OCI-LY1 (cell line): ENCODE measurements around the gene RAD51B.

Experiments used
- H2AFZ ChIP-seq: fragments of 200-600 bp; sonication (generic), shearing (Covaris generic); 2 replicates; pipeline ENCODE4 v1.6.0; 2014; ENCODE audit warnings: antibody characterized with exemption, mild to moderate bottlenecking, low read length
- H3F3A ChIP-seq: fragments of 200-600 bp; sonication (generic), shearing (Covaris generic); 2 replicates; pipeline ENCODE4 v1.6.0; 2014; ENCODE audit warnings: mild to moderate bottlenecking, antibody characterized with exemption, low read length, moderate library complexity; ENCODE audit not compliant: insufficient read depth
- H3K27ac ChIP-seq: fragments of 200-600 bp; sonication (generic); 2 replicates; pipeline ENCODE4 v1.5.1; 2014; ENCODE audit warnings: low read length, mixed run types, mild to moderate bottlenecking, low read depth; ENCODE audit not compliant: poor library complexity, severe bottlenecking
- H3K27me3 ChIP-seq: fragments of 200-600 bp; sonication (generic); 2 replicates; pipeline ENCODE4 v1.6.0; 2014; ENCODE audit warnings: antibody characterized with exemption, mild to moderate bottlenecking, low read length, moderate library complexity; ENCODE audit not compliant: insufficient read depth
- H3K36me3 ChIP-seq: fragments of 200-600 bp; sonication (generic); 2 replicates; pipeline ENCODE4 v1.6.1; 2014; ENCODE audit warnings: mild to moderate bottlenecking, antibody characterized with exemption, low read length, moderate library complexity, mixed read lengths; ENCODE audit not compliant: insufficient read depth
- H3K4me1 ChIP-seq: fragments of 200-600 bp; sonication (generic); 2 replicates; pipeline ENCODE4 v1.5.1; 2014; ENCODE audit warnings: mild to moderate bottlenecking, low read length, moderate library complexity; ENCODE audit not compliant: insufficient read depth, severe bottlenecking
- H3K4me2 ChIP-seq: fragments of 200-600 bp; sonication (generic), shearing (Covaris generic); 2 replicates; pipeline ENCODE4 v1.6.1; 2014; ENCODE audit warnings: low read length
- H3K4me3 ChIP-seq: fragments of 200-600 bp; sonication (generic); 2 replicates; pipeline ENCODE4 v1.5.1; 2014; ENCODE audit warnings: low read length, low read depth, mild to moderate bottlenecking, mixed read lengths; ENCODE audit not compliant: poor library complexity, severe bottlenecking
- H3K79me2 ChIP-seq: fragments of 200-600 bp; shearing (Covaris generic); 2 replicates; pipeline ENCODE4 v1.6.1; 2016; ENCODE audit warnings: mixed run types, low read length, mixed read lengths; ENCODE audit not compliant: insufficient read depth
- H3K9ac ChIP-seq: fragments of 200-600 bp; sonication (generic), shearing (Covaris generic); 2 replicates; pipeline ENCODE4 v1.6.1; 2014; ENCODE audit warnings: mild to moderate bottlenecking, low read length, mixed read lengths
- H3K9me2 ChIP-seq: fragments of 200-600 bp; sonication (generic), shearing (Covaris generic); 2 replicates; pipeline ENCODE4 v1.6.1; 2014; ENCODE audit warnings: low read depth, mild to moderate bottlenecking, low read length, mixed read lengths
- H3K9me3 ChIP-seq: fragments of 200-600 bp; shearing (Covaris generic); 2 replicates; pipeline ENCODE4 v1.6.1; 2014; ENCODE audit warnings: low read length, mixed read lengths
- H4K20me1 ChIP-seq: fragments of 200-600 bp; sonication (generic), shearing (Covaris generic); 2 replicates; pipeline ENCODE4 v1.6.0; 2016; ENCODE audit warnings: mild to moderate bottlenecking, low read length; ENCODE audit not compliant: insufficient read depth
- EZH2 ChIP-seq: fragments of 200-600 bp; sonication (generic), shearing (Covaris generic); IDR thresholded peaks from 2 replicates; pipeline ENCODE4 v1.8.0; 2017; ENCODE audit warnings: borderline replicate concordance, mixed run types, mild to moderate bottlenecking, antibody characterized with exemption, low read length, moderate library complexity, mixed read lengths
- TF ChIP-seq, protein P1 (sequence below): fragments of 200-600 bp; sonication (generic), shearing (Covaris generic); IDR thresholded peaks from 2 replicates; pipeline ENCODE4 v1.5.1; 2017; ENCODE audit warnings: mild to moderate bottlenecking, antibody characterized with exemption, low read length, moderate library complexity, mixed read lengths

Gene RAD51B

DNA sequence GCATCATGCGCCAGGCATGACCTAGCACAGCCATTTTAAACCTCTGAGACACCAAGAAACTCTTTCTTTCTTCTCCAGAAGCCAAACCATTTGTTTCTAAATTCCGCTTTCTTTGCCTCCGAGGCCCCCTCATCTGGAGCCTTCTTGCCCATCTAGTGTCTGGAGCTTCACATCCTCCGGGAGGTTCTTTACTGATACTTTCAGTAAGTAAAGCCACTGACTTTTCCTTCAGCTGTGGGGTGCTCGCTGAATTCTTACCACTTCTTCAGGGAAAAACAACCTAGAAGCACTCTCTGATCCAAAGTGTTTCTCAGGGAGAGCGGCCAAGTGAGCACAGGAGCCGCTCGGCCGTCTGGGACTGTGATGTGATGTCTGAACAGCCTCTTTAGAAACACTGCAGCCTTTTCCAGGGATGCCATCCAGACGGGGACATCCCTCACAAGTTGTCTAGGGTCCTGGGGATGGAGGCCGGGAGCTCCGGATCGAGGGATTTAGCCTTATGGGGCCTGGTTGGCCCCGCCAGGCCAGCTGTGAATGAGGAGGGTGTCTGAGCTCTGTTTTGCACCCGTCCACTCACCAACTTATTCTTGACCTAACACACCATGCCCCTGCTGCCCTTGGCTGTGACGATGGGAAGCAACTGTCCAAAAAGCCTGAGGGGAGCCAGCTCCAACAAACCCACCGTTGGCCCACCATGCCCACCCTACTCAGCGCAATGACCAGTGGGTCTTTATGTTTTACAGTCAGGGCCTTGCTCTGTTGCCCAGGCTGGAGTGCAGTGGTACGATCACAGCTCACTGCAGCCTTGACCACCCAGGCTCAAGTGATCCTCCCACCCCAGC, 812.7 kb downstream of the RAD51B start:
- Histone ChIP-seq H3K4me2 (no peak overlapping the region), H3K9ac (no peak overlapping the region), H3K9me3 (no peaks in the 10 kb centered on the region), H3K36me3 (no peaks in the 10 kb centered on the region), H3K27ac (no peak overlapping the region), H3K4me3 (no peak overlapping the region), H2AFZ (no peak overlapping the region), H3K4me1 (peaks cover 26% of the 10 kb centered on the region), H3K9me2 (no peaks in the 10 kb centered on the region), H3K27me3 (no peaks in the 10 kb centered on the region), H4K20me1 (no peaks in the 10 kb centered on the region), H3F3A (no peaks in the 10 kb centered on the region), H3K79me2 (no peaks in the 10 kb centered on the region)
- no peak for TF ChIP-seq EZH2
- TF ChIP-seq, protein P1, sequence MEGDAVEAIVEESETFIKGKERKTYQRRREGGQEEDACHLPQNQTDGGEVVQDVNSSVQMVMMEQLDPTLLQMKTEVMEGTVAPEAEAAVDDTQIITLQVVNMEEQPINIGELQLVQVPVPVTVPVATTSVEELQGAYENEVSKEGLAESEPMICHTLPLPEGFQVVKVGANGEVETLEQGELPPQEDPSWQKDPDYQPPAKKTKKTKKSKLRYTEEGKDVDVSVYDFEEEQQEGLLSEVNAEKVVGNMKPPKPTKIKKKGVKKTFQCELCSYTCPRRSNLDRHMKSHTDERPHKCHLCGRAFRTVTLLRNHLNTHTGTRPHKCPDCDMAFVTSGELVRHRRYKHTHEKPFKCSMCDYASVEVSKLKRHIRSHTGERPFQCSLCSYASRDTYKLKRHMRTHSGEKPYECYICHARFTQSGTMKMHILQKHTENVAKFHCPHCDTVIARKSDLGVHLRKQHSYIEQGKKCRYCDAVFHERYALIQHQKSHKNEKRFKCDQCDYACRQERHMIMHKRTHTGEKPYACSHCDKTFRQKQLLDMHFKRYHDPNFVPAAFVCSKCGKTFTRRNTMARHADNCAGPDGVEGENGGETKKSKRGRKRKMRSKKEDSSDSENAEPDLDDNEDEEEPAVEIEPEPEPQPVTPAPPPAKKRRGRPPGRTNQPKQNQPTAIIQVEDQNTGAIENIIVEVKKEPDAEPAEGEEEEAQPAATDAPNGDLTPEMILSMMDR, result no peak

DNA sequence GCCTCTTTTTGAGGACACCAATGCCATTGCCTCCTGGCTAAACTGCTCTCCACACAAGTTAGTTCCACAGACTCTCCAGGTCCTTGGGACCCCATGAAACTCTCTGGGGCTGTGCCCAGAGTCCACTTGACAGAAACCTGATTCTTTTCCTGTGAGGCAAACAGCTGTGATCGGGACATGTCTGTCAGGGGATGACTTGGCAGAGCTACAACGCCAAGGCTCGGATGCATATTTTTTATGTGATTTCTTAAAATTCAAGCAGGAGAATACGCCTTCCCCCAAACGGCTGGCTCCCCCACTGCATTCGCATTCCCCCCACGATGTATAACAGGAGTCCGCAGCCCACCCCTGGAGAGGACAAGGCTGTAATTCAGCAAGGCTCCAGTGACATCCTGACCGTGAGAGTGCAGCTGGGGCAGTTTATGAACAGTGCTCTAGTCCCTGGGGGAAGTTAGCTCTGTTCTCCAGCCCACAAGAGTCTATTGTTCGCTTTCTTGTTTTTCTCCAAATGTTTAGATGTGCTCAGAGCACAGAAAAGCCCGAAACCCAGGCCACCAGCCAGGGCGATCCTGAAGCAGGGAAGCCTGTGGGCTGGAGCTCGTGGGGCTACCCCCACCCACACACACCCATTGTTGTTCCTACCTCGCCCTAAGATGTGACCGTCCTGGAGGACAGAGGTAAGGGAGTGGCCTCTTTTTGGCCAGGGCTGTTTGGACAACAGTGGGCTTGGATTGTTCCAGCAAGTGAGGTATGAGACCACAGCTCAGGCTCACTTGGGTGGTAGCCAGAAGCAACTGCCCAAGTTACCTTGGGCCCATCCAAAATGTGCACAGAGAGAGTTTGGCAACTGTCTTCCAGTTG, 813.8 kb downstream of the RAD51B start:
- Histone ChIP-seq H3K4me1 (peaks cover 16% of the 10 kb centered on the region), H3K27me3 (no peaks in the 10 kb centered on the region), H3K79me2 (no peaks in the 10 kb centered on the region), H3K27ac (no peak overlapping the region), H3K36me3 (no peaks in the 10 kb centered on the region), H3K4me2 (no peak overlapping the region), H3K9ac (no peak overlapping the region), H4K20me1 (no peaks in the 10 kb centered on the region), H3K9me3 (no peaks in the 10 kb centered on the region), H2AFZ (no peak overlapping the region), H3K4me3 (no peak overlapping the region), H3F3A (no peaks in the 10 kb centered on the region), H3K9me2 (no peaks in the 10 kb centered on the region)
- no peak for TF ChIP-seq EZH2
- TF ChIP-seq, protein P1, result no peak

DNA sequence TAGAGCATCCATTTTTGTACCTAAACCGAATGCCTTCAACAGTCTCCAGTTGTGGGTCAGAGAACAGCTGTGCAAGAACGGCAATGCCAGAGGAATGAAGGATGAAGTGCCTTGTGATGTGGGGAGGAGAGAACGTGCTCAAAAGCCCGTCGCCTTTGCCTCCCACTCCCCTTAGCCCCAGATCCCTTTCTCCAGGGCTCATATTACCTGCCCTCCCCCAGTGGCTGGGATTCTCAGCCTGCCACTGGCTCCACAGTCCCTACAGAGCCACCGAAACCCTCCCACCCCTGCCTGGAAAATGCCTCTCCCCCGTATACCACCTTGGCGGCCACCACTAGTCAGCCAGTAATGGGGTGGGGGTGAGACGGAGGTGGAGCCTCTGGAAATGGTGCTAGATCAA, 814.8 kb downstream of the RAD51B start:
- peaks cover 8% of the 10 kb centered on the region for H3K4me1 ChIP-seq
- no peak overlapping the region for H3K4me2 ChIP-seq
- no peaks in the 10 kb centered on the region for H3K9me2 ChIP-seq
- H3K4me3 ChIP-seq, result no peak overlapping the region
- no peaks in the 10 kb centered on the region for H3K27me3 ChIP-seq
- no peaks in the 10 kb centered on the region for H3F3A ChIP-seq
- no peak overlapping the region for H3K27ac ChIP-seq
- no peaks in the 10 kb centered on the region for H3K36me3 ChIP-seq
- H3K9ac ChIP-seq, result no peak overlapping the region
- TF ChIP-seq, protein P1, result no peak
- TF ChIP-seq EZH2, result no peak
- no peaks in the 10 kb centered on the region for H3K9me3 ChIP-seq
- H2AFZ ChIP-seq, result no peak overlapping the region
- H4K20me1 ChIP-seq, result no peaks in the 10 kb centered on the region
- no peaks in the 10 kb centered on the region for H3K79me2 ChIP-seq
